Measurements from ENCODE around the gene DDX23. TPM values are rescaled to one million over a fixed set of nuclear protein-coding genes. Genes with fewer than 3 reads are reported as not detected.

The DDX23 gene
- total and polyA plus RNA-seq, 8 donors = 25.9 to 55.6 (median 33.3) TPM

DNA sequence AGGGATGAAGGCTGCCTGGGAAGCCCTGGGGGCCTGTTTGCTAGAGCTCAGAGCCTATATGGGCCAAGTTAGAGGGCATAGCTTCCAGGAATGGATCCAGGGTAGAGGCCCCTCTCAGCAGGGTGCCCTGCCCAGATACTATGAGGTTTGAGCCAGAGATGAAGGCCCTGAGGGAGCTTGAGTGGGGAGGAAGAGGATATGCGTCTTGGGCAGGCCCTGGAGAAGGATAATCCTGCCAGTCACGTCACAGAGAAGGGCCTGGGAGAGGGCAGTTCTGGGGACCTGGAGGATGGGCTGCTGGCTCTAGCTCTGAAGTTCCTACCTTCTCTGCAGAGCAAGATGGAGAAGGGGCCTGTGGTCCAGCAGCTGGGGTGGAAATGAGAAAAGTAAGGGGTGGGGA is 39.6 kb downstream of the DDX23 start:
- intact Hi-C loops (cut with DNase I) = no loop called here
- Histone ChIP-seq H3K27me3 (no peaks in the 10 kb centered on the region), H3K9me3 (no peaks in the 10 kb centered on the region), H3K4me3 (no peak overlapping the region), H3K36me3 (no peaks in the 10 kb centered on the region), H3K27ac (no peak overlapping the region), H3K4me1 (peaks cover 0 to 8% (median 5%) of the 10 kb centered on the region in 3 donors)
- ATAC-seq = no peak
- WGBS, 2 donors = 74% methylated on average over 2 of the region's 2 CpGs
- TF ChIP-seq, protein P1, sequence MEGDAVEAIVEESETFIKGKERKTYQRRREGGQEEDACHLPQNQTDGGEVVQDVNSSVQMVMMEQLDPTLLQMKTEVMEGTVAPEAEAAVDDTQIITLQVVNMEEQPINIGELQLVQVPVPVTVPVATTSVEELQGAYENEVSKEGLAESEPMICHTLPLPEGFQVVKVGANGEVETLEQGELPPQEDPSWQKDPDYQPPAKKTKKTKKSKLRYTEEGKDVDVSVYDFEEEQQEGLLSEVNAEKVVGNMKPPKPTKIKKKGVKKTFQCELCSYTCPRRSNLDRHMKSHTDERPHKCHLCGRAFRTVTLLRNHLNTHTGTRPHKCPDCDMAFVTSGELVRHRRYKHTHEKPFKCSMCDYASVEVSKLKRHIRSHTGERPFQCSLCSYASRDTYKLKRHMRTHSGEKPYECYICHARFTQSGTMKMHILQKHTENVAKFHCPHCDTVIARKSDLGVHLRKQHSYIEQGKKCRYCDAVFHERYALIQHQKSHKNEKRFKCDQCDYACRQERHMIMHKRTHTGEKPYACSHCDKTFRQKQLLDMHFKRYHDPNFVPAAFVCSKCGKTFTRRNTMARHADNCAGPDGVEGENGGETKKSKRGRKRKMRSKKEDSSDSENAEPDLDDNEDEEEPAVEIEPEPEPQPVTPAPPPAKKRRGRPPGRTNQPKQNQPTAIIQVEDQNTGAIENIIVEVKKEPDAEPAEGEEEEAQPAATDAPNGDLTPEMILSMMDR (IDR thresholded peaks at IDR 0.05) = no peak
- DNase-seq = no peak
- FAIRE-seq = no peak

DNA sequence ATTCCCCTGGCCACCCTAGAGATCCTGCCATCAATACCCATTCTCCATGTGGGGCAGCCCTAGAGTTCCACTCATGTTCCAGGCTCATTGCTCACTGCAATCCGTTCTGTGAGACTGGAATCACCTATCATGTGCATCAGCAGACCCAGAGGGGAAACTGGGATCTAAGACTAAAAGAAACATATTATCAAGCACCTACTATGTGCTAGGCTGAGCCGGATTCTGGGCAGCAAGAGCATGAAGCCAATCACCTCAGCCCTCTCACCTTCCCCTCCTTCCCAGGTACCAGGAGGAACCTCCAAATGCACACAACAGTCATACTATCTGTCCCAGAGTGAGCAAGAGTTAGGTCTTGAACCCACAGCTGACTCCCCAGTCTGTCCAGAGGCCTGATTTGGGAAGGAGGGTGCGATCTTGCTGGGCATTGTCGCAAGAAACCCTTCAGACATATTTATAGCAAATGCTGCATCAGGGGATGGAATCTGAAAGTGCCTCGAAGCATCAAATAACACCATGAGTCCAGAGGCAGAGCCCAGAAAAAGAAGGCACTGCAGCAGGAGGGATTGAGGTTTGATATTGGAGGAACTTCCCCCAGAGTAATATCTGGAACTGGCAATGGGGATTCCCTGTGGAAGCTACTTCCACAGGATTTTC is 40.4 kb downstream of the DDX23 start:
- FAIRE-seq (no peak), DNase-seq (no peak), ATAC-seq (no peak)
- no peak overlapping the region for H3K4me3 ChIP-seq
- intact Hi-C loops (cut with DNase I) = no loop called here
- no peaks in the 10 kb centered on the region for H3K36me3 ChIP-seq
- no peak overlapping the region for H3K27ac ChIP-seq
- H3K4me1 ChIP-seq = peaks cover 0 to 8% (median 5%) of the 10 kb centered on the region in 3 donors
- no peaks in the 10 kb centered on the region for H3K27me3 ChIP-seq
- 74 to 84% methylated on average over 5 of the region's 5 CpGs for WGBS, 2 donors
- TF ChIP-seq, protein P1 (IDR thresholded peaks at IDR 0.05) = no peak
- H3K9me3 ChIP-seq = no peaks in the 10 kb centered on the region

DNA sequence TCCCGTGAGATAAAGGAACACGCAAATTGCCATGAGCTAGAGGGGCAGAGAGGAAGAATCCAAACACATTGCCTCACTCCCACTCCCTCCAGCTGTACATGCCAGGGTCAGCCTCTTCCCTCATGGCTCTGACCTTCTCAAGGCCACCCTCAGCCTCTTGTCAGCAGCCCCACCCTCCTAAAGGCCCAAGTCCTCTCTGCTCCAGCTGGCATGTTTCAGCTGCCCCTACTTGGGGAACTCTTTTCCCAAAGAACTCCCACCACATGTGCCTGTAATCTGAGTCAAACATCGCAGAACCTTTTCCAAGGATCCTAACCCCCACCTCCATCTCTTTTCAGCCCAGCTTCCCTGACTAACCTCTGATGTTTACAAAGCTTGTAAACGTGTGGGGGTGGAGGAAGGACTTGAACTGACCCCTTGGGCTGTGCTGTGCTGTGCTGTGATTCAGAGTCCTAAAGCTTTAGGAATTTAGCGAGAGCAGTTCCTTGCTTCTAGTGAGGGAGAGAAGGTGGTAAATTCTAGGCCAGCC is 41.0 kb downstream of the DDX23 start:
- no peaks in the 10 kb centered on the region for H3K36me3 ChIP-seq
- no peaks in the 10 kb centered on the region for H3K27me3 ChIP-seq
- WGBS, 2 donors = 54 to 57% methylated on average over 5 of the region's 5 CpGs
- no peak for DNase-seq
- no peak for ATAC-seq
- intact Hi-C loops (cut with DNase I) = no loop called here
- TF ChIP-seq, protein P1 (IDR thresholded peaks at IDR 0.05) = no peak
- H3K27ac ChIP-seq = no peak overlapping the region
- no peaks in the 10 kb centered on the region for H3K9me3 ChIP-seq
- peaks cover 0 to 4% (median 4%) of the 10 kb centered on the region in 3 donors for H3K4me1 ChIP-seq
- no peak overlapping the region for H3K4me3 ChIP-seq
- no peak for FAIRE-seq

DNA sequence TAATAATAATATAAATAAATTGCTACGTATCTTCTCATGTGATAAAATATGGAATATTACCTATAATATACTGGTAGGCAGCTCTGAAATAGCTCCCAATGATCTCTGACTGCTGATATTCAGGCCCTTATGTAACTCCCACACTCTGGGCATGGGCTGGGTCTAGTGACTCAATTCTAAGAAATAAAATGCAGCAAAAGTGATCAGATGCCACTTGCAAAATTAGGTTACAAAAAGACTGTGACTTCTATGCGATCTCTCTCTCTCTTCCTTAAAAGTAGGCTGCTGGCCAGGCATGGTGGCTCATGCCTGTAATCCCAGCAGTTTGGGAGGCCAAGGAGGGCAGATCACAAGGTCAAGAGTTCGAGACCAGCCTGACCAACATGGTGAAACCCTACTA is 44.0 kb downstream of the DDX23 start:
- no peaks in the 10 kb centered on the region for H3K9me3 ChIP-seq
- no peak for DNase-seq
- ATAC-seq = no peak
- TF ChIP-seq, protein P1 (IDR thresholded peaks at IDR 0.05) = no peak
- H3K4me3 ChIP-seq = no peak overlapping the region
- H3K36me3 ChIP-seq = no peaks in the 10 kb centered on the region
- no peaks in the 10 kb centered on the region for H3K27me3 ChIP-seq
- no peaks in the 10 kb centered on the region for H3K4me1 ChIP-seq
- 83 to 90% methylated on average over 3 of the region's 3 CpGs for WGBS, 2 donors
- intact Hi-C loops (cut with DNase I) = no loop called here
- H3K27ac ChIP-seq = no peak overlapping the region
- FAIRE-seq = no peak

DNA sequence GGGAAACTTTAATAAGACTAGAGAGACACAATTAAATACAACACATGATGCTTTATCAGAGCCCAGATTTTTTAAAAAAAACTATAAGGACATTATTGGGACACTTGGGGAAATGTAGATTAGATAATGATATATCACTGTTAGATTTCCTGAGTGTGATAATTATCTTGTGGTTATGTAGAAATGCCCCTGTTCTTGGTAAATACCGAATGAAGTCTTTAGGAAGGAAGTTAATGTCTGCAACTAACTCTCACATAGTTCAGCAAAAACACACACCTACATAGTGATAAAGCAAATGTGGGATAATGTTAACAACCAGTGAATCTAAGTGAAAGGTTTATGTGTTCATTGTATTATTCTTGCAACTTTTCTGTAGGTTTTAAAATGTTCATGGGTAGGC is 48.3 kb downstream of the DDX23 start:
- WGBS, 2 donors = 55 to 57% methylated on average over 1 of the region's 1 CpG
- H3K4me1 ChIP-seq = no peaks in the 10 kb centered on the region
- TF ChIP-seq, protein P1 (IDR thresholded peaks at IDR 0.05) = no peak
- H3K27ac ChIP-seq = no peak overlapping the region
- intact Hi-C loops (cut with DNase I) = no loop called here
- H3K9me3 ChIP-seq = no peaks in the 10 kb centered on the region
- FAIRE-seq (no peak), DNase-seq (no peak), ATAC-seq (no peak)
- H3K27me3 ChIP-seq = no peaks in the 10 kb centered on the region
- no peak overlapping the region for H3K4me3 ChIP-seq
- H3K36me3 ChIP-seq = no peaks in the 10 kb centered on the region

Measured in pancreas (tissue), 10 donors.